HepG2 (cell line): Measurements from ENCODE around the gene ABCB6. TPM values are rescaled to one million over a fixed set of nuclear protein-coding genes. Genes with fewer than 3 reads are reported as not detected.

ENCODE experiments used
- ATAC-seq: fragments of 200-7000 bp; cut with Tn5 transposase; 3 replicates; pipeline ENCODE4 v1.9.1; 2020; ENCODE audit warnings: mild to moderate bottlenecking, moderate library complexity
- BruUV-seq: library from RNA; stranded (reverse); fragments of 400-500 nt; replicated peaks from 2 replicates; lab custom pipeline; 2021; lab: Mats Ljungman, UMichigan
- CTCF ChIA-PET: fragments of 300-600 bp; formaldehyde crosslinking; extraction: SDS; loops from one replicate; lab custom pipeline; 2021; ENCODE audit warnings: low total read pairs, inconsistent platforms, low intra/inter-chr PET ratio; lab: Yijun Ruan, JAX
- POLR2A ChIA-PET: fragments of 350-600 bp; sonication (Branson Sonifier 250); formaldehyde crosslinking; loops from one replicate; lab custom pipeline; 2020; ENCODE audit warnings: antibody characterized with exemption, inconsistent platforms; lab: Yijun Ruan, JAX
- DNase-seq: peaks from one replicate; pipeline ENCODE4 v3.0.0-alpha.2; 2015; ENCODE audit warnings: low spot score
- FAIRE-seq: peaks from 3 replicates; lab custom pipeline; 2011; peaks lifted over from hg19 to GRCh38; lab: Jason Lieb, UNC
- H2AFZ ChIP-seq: one replicate; pipeline ENCODE4 v1.6.1; 2011; ENCODE audit warnings: low read length, inconsistent platforms
- H3K27ac ChIP-seq: fragments of 300-600 bp; 3 replicates; pipeline ENCODE4 v1.8.0; 2011; ENCODE audit warnings: mixed run types, mild to moderate bottlenecking, mixed read lengths, low read length, inconsistent platforms; ENCODE audit not compliant: insufficient read depth; ENCODE audit errors: extremely low read length
- H3K27me3 ChIP-seq, 2 experiments: fragments of 200-600 bp in 1 of 2; 2 replicates in 1 of 2; 3 replicates in 1 of 2; pipeline versions ENCODE4 v1.6.0 to v1.8.0; 2011; ENCODE audit warnings: low read length in 2 of 2, mild to moderate bottlenecking in 2 of 2, moderate library complexity in 2 of 2, inconsistent platforms in 1 of 2; ENCODE audit not compliant: insufficient read depth in 2 of 2, control insufficient read depth in 1 of 2
- H3K36me3 ChIP-seq, 2 experiments: fragments of 200-600 bp in 1 of 2; replicated peaks in 1 of 2; 2 replicates in 1 of 2; 3 replicates in 1 of 2; pipeline versions ENCODE4 v1.5.1 to v1.8.0; 2011; ENCODE audit warnings: low read length in 2 of 2, inconsistent platforms in 1 of 2; ENCODE audit not compliant: insufficient read depth in 2 of 2, control insufficient read depth in 1 of 2
- H3K4me1 ChIP-seq: 2 replicates; pipeline ENCODE4 v1.5.1; 2012; ENCODE audit warnings: low read length, inconsistent platforms; ENCODE audit not compliant: insufficient read depth
- H3K4me2 ChIP-seq: 2 replicates; pipeline ENCODE4 v1.6.0; 2011; ENCODE audit warnings: low read depth, low read length, inconsistent platforms
- H3K4me3 ChIP-seq, 3 experiments: fragments of 200-600 bp in 1 of 3; sonication (generic), shearing (Covaris generic) in 1 of 3; replicated peaks in 1 of 3; 2 replicates each; pipeline ENCODE4 v1.5.1; 2011 to 2016; ENCODE audit warnings: low read length in 3 of 3, inconsistent platforms in 2 of 3, low read depth in 2 of 3, mild to moderate bottlenecking in 2 of 3, control low read depth in 1 of 3, mixed read lengths in 1 of 3; ENCODE audit not compliant: insufficient read depth in 1 of 3
- H3K79me2 ChIP-seq: one replicate; pipeline ENCODE4 v1.6.1; 2011; ENCODE audit warnings: low read length, inconsistent platforms; ENCODE audit not compliant: insufficient read depth
- H3K9ac ChIP-seq: 2 replicates; pipeline ENCODE4 v1.6.0; 2011; ENCODE audit warnings: mild to moderate bottlenecking, low read depth, low read length, inconsistent platforms; ENCODE audit not compliant: insufficient read depth
- H3K9me3 ChIP-seq: 2 replicates; pipeline ENCODE4 v1.5.1; 2012; ENCODE audit warnings: mild to moderate bottlenecking, low read length
- H4K20me1 ChIP-seq: 2 replicates; pipeline ENCODE4 v1.6.0; 2011; ENCODE audit warnings: inconsistent platforms, mild to moderate bottlenecking, low read length, moderate library complexity; ENCODE audit not compliant: insufficient read depth
- ATF7-NPFF ChIP-seq: sonication (generic); formaldehyde crosslinking; IDR thresholded peaks from 2 replicates; pipeline ENCODE4 v1.8.1; 2023; ENCODE audit warnings: mild to moderate bottlenecking, low read depth, missing genetic modification reagents, moderate library complexity
- CHCHD3 ChIP-seq: sonication (generic); formaldehyde crosslinking; IDR thresholded peaks from 2 replicates; pipeline ENCODE4 v1.8.0; 2022; ENCODE audit warnings: mild to moderate bottlenecking, missing genetic modification reagents, moderate library complexity
- FOXM1 ChIP-seq: sonication (generic); formaldehyde crosslinking; IDR thresholded peaks from 2 replicates; pipeline ENCODE4 v1.5.0; 2020; ENCODE audit warnings: missing genetic modification reagents
- FUBP1 ChIP-seq: sonication (generic); formaldehyde crosslinking; IDR thresholded peaks from 2 replicates; pipeline ENCODE4 v1.5.1; 2020; ENCODE audit warnings: missing genetic modification reagents, mild to moderate bottlenecking, borderline replicate concordance
- MLX ChIP-seq: IDR thresholded peaks from 2 replicates; pipeline ENCODE4 v1.6.1; 2016
- PHB2 ChIP-seq: fragments of 450-650 bp; IDR thresholded peaks from 2 replicates; pipeline ENCODE4 v1.6.1; 2018; ENCODE audit not compliant: partially characterized antibody
- PHF20 ChIP-seq: sonication (generic); formaldehyde crosslinking; IDR thresholded peaks from 2 replicates; pipeline ENCODE4 v1.5.0; 2020; ENCODE audit warnings: mild to moderate bottlenecking, missing genetic modification reagents
- SRSF4 ChIP-seq: fragments of 200-400 bp; formaldehyde crosslinking; IDR thresholded peaks from one replicate; pipeline ENCODE4 v1.6.1; 2018; ENCODE audit warnings: mild to moderate bottlenecking, low read depth, low read length, moderate library complexity; ENCODE audit not compliant: poor library complexity, severe bottlenecking
- TEAD2 ChIP-seq: sonication (generic); formaldehyde crosslinking; IDR thresholded peaks from 2 replicates; pipeline ENCODE4 v1.9.0; 2021; ENCODE audit warnings: missing genetic modification reagents
- ZHX2 ChIP-seq, 2 experiments: sonication (generic) in 1 of 2; formaldehyde crosslinking in 1 of 2; IDR thresholded peaks; 2 replicates each; pipeline versions ENCODE4 v1.6.1 to v1.9.0; 2014 to 2022; ENCODE audit warnings: antibody characterized with exemption in 1 of 2, borderline replicate concordance in 1 of 2, inconsistent platforms in 1 of 2, low read depth in 1 of 2, missing genetic modification reagents in 1 of 2
- ZMYM3 ChIP-seq: sonication (generic); formaldehyde crosslinking; IDR thresholded peaks from 2 replicates; pipeline ENCODE4 v1.5.1; 2020; ENCODE audit warnings: mild to moderate bottlenecking, missing genetic modification reagents
- ZNF276 ChIP-seq: sonication (generic); formaldehyde crosslinking; IDR thresholded peaks from 2 replicates; pipeline ENCODE4 v1.4.0; 2020; ENCODE audit warnings: mild to moderate bottlenecking, low read depth, missing genetic modification reagents
- ZNF878 ChIP-seq: sonication (generic); formaldehyde crosslinking; IDR thresholded peaks from 2 replicates; pipeline ENCODE4 v1.8.1; 2023; ENCODE audit warnings: mild to moderate bottlenecking, missing genetic modification reagents, moderate library complexity
- WGBS: methylation state at CpG from one replicate; pipeline ENCODE4 v1.1.6; 2017; ENCODE audit warnings: low lambda C conversion rate; 5-methylcytosine and 5-hydroxymethylcytosine counted together
- in situ Hi-C: cut with HindIII; loops from 2 replicates; pipeline ENCODE4 v1.10.0; 2017; ENCODE audit warnings: low pct_unique_long_range_greater_than_20kb; ENCODE audit not compliant: extremely low pct_ligation_motif_present
- intact Hi-C: fragments of 100-400 bp; cut with micrococcal nuclease; formaldehyde crosslinking; loops from one replicate; pipeline ENCODE4 v1.10.0; 2022; ENCODE audit not compliant: unreplicated experiment
- polyA plus RNA-seq, 8 experiments: library from polyadenylated mRNA; depleted of rRNA in 3 of 8; stranded (reverse) in 7 of 8; unstranded in 1 of 8; fragments of >200 nt; fragmentation: Illumina TruSeq in 4 of 8; extraction: Trizol in 4 of 8; gene quantifications; 2 replicates each; pipeline versions ENCODE4 v1.2.1 to v1.2.3, GENCODE V29; 2011 to 2016; ENCODE audit warnings: low read depth in 4 of 8, missing spikeins in 1 of 8, mixed read lengths in 1 of 8; ENCODE audit not compliant: insufficient read depth in 1 of 8
- total RNA-seq, 5 experiments: library from RNA; depleted of rRNA; stranded (reverse); fragments of >200 nt; fragmentation: Illumina TruSeq; extraction: Trizol; gene quantifications; 2 replicates each; pipeline ENCODE4 v1.2.3, GENCODE V29; 2016; ENCODE audit warnings: low read depth in 1 of 5

The ABCB6 gene
- total and polyA plus RNA-seq, 2 of the 13 experiments (the other 11 are each of a cell fraction or from before 2014, with no cell fraction given): 91.1 to 137 TPM

GRCh38 chr2:219266232-219266631 is 47.5 kb upstream of the ABCB6 start:
- CTCF ChIA-PET: no interaction called here
- Histone ChIP-seq H3K4me1 (peaks cover 26% of the 10 kb centered on the region), H3K4me2 (no peak overlapping the region), H4K20me1 (no peaks in the 10 kb centered on the region), H3K79me2 (no peaks in the 10 kb centered on the region), H2AFZ (no peak overlapping the region), H3K9me3 (no peaks in the 10 kb centered on the region), H3K27me3 (peaks cover 2 to 25% of the 10 kb centered on the region in 2 experiments; a peak in 2 of 5 replicates), H3K4me3 (no peak overlapping the region), H3K36me3 (no peaks in the 10 kb centered on the region), H3K9ac (no peak overlapping the region), H3K27ac (no peak overlapping the region)
- intact Hi-C loops: no loop called here
- POLR2A ChIA-PET: interaction anchor here (1.4 kb wide), 1 partner anchor 12 kb away, joined by 5 read pairs; the partner anchor contains the start of gene DNAJB2
- in situ Hi-C loops: no loop called here
- no TSS peak for BruUV-seq
- DNase-seq: no peak
- no peak for FAIRE-seq
- WGBS: 20% methylated on average over 3 of the region's 5 CpGs
- no peak for ATAC-seq
- TF ChIP-seq ZNF276 (CRISPR knock-in tag) (no peak), PHF20 (CRISPR knock-in tag) (no peak), TEAD2 (CRISPR knock-in tag) (no peak), SRSF4 (no peak), ATF7-NPFF (CRISPR knock-in tag) (no peak), MLX (CRISPR knock-in tag) (no peak), FUBP1 (CRISPR knock-in tag) (no peak), CHCHD3 (CRISPR knock-in tag) (no peak), FOXM1 (CRISPR knock-in tag) (no peak), PHB2 (no peak), ZHX2 (IDR thresholded peaks at IDR 0.05; ENCODE audit: low read depth) (no peak), ZHX2 (CRISPR knock-in tag; IDR thresholded peaks at IDR 0.05; ENCODE audit: borderline replicate concordance) (no peak), ZNF878 (CRISPR knock-in tag) (no peak), ZMYM3 (CRISPR knock-in tag) (no peak)
